ENCODE results near the gene HDAC6.
"Not testable (repeated sequence)": the region's sequence is repeated elsewhere in the genome, so short reads cannot be mapped to it uniquely, and the experiment has no call there.

HDAC6 gene

DNA sequence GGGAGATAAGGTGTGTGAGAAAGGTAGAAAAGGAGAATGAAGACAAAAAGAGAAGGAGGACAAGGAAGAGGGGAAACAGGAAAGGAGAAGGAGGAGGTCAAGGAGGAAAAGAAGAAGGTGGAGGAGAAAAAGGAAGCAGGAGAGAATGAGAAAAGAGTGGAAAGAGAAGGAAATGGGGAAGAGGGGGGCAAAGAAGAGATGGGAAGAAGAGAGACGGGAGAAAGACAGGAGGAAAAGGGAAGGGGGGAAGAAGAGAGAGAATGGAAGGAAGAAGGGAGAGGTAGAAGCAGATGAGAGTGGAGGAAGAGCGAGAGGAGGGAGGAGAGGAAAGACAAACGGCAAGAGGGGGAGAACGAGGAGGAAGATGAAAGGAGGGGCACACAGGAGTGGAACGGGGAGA is 11.4 kb upstream of the HDAC6 start:
- no peak for FAIRE-seq

DNA sequence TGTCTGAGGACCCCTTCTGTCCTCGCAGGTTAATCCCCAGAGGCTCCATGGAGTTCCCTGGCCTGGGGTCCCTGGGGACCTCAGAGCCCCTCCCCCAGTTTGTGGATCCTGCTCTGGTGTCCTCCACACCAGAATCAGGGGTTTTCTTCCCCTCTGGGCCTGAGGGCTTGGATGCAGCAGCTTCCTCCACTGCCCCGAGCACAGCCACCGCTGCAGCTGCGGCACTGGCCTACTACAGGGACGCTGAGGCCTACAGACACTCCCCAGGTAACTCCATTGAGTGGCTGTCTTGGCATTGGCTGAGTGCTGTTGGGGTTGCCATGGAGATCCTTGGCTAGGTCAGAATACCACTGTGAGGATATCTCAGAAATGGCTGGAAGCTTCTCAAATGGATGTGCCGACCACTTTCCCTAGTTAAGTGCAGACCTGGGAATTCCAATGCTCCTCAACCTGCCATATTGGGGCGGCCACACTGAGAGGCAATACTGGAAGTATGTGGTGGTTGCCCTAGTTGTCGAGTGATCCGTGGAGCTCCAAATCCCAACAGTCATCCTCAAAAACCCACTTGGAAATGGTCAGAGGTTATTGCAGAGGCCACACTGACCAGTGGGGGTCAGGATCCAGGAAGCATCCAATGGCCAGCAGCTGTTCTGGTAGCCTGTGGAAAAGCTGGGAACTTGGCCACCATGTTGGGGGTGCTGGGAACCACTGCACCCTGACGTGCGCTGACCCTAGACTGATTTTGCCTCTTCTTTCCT is 10.6 kb upstream of the HDAC6 start:
- FAIRE-seq = no peak

GRCh38 chrX:48792219-48792618 is 9.6 kb upstream of the HDAC6 start:
- FAIRE-seq = no peak

- FAIRE-seq = no peak
These were observed 7.9 kb upstream of the HDAC6 start for GRCh38 chrX:48793935-48794334.

DNA sequence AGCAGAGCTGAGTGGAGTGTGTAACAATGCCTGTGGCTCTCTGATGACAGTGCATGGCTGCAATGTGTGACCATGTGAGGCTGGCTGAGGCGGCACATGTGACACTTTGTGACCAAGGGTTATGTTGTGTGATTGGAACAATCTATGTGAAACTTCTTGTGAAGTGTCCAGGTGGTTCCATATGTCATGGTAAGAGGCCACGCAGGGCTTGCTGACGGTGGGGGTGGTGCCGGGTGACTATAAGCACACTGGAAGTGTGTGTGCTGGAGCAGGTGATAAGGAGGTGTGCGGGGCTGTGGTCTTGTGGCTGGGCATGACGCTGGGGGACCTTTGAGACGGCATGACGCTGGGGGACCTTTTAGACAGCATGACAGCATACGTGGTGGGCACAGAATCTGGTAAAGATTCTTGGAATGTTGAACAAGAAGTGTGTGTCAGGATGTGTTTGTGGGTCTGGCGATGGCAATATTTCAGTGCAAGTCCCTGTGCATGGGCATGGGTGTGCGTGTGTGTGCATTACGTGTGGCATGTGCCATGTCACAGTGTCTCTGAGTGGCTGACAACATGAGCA is 7.4 kb upstream of the HDAC6 start:
- no peak for FAIRE-seq

DNA sequence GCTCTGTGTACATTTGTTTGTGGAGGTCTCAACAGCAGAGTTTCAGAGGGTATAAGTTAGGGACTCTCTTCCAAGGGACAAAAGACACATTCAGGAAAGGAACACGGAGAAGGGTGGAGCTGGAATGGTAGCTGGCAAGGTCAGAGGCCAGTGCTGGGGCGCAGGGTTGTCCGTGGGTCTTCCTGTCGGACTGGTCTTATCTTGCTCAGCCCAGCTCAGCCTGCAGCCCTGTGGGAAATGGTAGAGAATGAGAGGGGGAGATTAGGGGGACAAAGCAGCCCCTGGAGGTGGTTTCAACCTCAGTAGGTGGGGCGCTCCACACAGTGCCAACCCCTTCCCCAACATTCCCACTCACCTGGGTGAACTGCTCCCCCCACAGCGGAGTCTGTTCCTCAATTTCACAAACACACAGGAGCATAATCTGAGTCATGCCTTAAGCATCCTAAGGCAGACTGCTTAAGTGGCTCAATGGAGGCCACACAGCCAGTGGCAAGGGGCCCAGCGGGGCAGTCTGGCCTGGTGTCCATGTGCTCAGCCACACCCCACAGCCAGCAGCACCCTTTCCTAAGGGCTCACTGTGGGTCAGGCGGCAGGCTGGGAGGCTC is 6.9 kb upstream of the HDAC6 start:
- FAIRE-seq = no peak

DNA sequence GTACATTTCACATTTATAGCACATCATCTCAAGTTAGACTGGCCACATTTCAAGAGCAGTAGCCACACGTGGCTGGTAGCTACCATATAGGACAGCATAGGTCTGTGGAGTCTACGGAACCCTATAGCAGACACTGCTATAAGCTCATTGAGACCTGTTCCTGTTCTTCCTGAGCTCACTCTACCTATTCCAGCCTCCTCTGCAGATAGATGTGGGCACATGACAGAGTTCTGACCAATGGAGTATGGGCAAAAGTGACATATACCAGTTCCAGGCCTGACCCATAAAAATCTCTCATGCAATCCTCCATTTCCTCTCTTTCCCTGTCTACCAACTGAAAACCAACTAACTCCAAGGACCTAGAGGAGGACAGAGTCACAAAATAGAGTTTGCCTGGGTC is 3.5 kb upstream of the HDAC6 start:
- no peak for FAIRE-seq

DNA sequence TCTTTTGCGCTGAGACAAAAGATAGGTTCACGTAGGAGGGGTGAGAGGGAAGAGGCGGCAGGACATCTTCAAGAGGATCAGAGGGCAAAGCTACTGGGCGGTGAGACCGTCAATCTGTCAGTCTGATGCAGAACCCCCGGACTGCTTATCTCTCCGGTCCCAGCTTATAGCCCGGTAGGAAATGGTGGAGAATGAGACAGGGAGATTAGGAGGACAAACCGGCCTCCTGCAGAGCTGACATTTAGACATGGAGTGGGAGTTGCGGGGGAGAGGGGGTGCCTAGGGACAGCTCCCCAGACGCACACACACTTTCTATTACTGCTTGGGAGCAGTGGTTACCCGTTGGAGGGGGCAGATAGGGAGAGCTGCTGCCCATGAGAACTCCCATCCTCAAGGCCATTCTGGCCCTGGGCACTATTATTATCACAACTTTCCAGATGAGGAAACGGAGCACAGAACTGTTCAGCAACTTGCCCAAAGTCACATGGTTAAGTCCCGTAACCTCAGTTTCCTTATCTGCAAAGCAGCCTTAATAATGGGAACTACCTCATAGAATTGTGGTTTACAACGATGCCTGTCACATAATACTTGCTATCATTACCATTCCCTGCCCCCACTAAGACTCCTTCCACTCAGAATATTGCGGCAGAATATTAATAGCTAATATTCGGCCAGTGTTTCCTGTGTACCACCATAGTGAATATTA is 1.1 kb upstream of the HDAC6 start:
- FAIRE-seq = no peak

GRCh38 chrX:48802089-48802904 is 430 bp downstream of the HDAC6 start:
- no peak for FAIRE-seq

DNA sequence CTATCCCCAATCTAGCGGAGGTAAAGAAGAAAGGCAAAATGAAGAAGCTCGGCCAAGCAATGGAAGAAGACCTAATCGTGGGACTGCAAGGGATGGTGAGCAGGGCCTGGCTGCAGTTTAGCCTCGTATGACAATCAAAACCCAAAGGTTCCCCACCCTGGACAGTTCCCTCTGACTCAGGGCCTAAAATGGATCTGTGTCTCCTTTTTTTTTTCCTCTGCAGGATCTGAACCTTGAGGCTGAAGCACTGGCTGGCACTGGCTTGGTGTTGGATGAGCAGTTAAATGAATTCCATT is 986 bp downstream of the HDAC6 start:
- FAIRE-seq = no peak

- FAIRE-seq = no peak
These were observed 4.2 kb downstream of the HDAC6 start for GRCh38 chrX:48806081-48806480.

GRCh38 chrX:48813644-48814043 is 11.8 kb downstream of the HDAC6 start:
- FAIRE-seq = no peak

DNA sequence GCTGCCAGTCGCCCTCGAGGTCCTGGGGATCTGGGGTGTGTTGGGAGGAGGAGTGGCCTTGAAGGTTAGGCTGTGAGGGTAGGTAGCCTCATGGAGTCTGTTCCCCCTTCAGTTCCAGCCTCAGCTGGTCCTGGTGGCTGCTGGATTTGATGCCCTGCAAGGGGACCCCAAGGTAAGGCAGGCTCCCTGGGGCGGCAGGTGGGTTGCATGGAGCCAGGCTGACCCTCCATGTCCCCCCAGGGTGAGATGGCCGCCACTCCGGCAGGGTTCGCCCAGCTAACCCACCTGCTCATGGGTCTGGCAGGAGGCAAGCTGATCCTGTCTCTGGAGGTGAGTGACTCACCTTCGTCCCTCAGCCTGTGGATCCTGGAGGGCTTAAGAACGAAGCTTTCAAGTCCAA is 12.9 kb downstream of the HDAC6 start:
- FAIRE-seq = no peak

DNA sequence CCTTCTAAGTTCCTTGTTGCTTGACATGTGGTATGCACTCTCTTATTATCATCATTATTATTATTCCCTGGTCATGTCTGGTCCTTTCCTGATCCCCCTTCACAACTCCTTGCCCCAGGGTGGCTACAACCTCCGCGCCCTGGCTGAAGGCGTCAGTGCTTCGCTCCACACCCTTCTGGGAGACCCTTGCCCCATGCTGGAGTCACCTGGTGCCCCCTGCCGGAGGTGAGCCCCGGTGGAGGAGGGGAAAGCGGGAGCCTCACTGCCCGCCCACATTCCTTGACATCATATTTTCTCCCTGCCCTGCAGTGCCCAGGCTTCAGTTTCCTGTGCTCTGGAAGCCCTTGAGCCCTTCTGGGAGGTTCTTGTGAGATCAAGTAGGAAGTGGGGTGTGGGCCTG is 13.4 kb downstream of the HDAC6 start:
- no peak for FAIRE-seq

DNA sequence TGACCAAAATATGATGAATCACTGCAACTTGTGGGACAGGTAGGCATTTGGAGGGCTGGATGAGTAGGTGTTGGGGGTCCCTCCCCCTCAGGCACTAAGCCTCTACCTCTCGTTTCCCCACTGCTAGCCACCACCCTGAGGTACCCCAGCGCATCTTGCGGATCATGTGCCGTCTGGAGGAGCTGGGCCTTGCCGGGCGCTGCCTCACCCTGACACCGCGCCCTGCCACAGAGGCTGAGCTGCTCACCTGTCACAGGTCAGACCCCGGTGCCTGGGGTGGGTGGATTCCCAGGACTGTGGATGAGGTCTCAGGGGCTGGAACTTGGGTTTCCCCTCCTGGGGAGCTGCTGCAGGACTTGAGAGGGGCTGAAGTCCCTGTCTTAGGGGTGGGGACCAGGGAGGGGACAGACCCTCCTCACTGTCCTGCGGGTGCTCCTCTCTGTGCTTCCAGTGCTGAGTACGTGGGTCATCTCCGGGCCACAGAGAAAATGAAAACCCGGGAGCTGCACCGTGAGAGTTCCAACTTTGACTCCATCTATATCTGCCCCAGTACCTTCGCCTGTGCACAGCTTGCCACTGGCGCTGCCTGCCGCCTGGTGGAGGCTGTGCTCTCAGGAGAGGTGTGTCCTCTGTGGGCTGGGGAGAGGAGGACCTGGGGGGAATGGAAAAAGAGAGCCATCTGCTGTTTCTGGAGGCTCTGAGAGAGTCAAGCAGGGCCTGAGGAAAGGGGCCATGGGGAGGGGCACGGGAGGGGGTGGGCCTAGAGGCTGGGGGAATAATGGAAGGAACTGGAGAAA is 14.3 kb downstream of the HDAC6 start:
- no peak for FAIRE-seq

GRCh38 chrX:48818098-48818497 is 16.2 kb downstream of the HDAC6 start:
- no peak for FAIRE-seq

- no peak for FAIRE-seq
These were observed 17.0 kb downstream of the HDAC6 start for GRCh38 chrX:48818866-48819265.

GRCh38 chrX:48819394-48819793 is 17.5 kb downstream of the HDAC6 start:
- not testable (repeated sequence) for FAIRE-seq

DNA sequence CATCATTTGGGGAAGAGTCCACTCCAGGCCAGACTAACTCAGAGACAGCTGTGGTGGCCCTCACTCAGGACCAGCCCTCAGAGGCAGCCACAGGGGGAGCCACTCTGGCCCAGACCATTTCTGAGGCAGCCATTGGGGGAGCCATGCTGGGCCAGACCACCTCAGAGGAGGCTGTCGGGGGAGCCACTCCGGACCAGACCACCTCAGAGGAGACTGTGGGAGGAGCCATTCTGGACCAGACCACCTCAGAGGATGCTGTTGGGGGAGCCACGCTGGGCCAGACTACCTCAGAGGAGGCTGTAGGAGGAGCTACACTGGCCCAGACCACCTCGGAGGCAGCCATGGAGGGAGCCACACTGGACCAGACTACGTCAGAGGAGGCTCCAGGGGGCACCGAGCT is 21.2 kb downstream of the HDAC6 start:
- no peak for FAIRE-seq

- no peak for FAIRE-seq
These were observed 22.2 kb downstream of the HDAC6 start for GRCh38 chrX:48824066-48824465.

DNA sequence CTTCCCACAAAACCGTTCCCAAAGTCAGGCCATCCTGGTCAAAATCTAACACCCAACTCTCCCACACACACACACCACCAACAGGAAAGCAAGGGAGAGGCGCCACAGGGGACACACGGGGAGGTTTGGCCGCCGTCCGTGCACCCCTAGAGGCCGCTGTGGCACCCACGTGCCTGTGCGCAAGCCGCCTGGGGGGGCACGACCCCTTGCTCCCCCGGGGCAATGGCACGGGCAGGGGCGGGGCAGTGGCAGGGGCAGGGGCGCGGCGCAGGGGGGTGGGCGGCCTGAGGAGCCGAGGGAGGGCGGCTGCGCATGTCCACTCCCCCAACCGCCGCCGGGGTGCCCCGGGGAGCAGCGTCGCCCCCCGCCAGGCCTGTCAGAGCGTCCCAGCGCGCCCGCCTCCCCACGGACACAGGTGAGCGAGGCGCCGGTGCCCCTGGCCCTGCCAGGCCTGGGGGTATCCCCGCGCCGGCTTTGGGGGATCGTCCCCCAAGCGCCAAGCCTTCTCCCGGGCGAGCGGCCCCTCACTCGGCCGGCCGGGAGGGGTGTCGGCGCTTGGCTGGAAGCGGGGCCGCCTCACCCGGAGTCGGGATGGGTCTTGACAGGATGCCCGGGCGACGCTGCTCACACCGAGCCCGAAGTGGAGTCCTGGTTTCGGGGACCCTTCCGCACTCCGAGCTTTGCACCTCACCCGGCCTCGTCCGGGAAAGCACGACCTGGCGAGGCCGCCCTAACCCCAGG is 24.4 kb downstream of the HDAC6 start, which contains the start of gene ERAS:
Gene ERAS (plus strand): TSS at position 379 of the 741 bp plus-strand sequence. CDS start 2,611 bp downstream, outside the sequence.
- FAIRE-seq = no peak

All from TTC549 (cell line).